Fibroblast of lung (primary cell): Measurements from ENCODE around the gene EFNA2.

Experiments
- EZH2 ChIP-seq: IDR thresholded peaks from 2 replicates; pipeline ENCODE4 v1.5.1; 2012; ENCODE audit warnings: low read length, control low read depth, mild to moderate bottlenecking; ENCODE audit errors: missing control alignments
- TF ChIP-seq, protein P1 (sequence below), 2 donors: IDR thresholded peaks in 1 of 2; conservative IDR thresholded peaks in 1 of 2; 1 replicate in 1 of 2; 2 replicates in 1 of 2; pipeline ENCODE4 v1.5.1; 2011 to 2012; ENCODE audit warnings: low read length in 2 of 2, control low read depth in 1 of 2, inconsistent platforms in 1 of 2, low read depth in 1 of 2, mild to moderate bottlenecking in 1 of 2

DNA sequence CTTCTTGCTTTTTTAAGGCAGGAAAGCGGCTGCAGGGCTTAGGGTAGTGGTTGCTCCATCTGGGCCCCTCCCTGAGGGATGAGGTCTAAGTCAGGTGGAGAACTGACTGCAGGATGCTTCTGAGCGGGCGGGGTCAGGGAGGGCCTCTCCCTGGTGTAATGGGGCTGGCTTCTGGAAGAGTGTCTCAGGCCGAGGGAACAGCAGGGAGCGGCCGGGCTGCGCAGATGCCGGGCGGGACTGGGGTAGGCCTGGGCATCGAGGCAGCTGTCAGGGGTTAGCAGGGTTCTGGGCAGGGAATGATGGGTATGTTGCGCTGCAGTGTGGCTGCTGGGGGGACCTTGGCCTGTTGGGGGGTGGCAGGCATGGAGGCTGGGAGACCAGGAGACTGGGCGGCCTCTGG lies 7.6 kb upstream of the EFNA2 start:
- TF ChIP-seq, protein P1, sequence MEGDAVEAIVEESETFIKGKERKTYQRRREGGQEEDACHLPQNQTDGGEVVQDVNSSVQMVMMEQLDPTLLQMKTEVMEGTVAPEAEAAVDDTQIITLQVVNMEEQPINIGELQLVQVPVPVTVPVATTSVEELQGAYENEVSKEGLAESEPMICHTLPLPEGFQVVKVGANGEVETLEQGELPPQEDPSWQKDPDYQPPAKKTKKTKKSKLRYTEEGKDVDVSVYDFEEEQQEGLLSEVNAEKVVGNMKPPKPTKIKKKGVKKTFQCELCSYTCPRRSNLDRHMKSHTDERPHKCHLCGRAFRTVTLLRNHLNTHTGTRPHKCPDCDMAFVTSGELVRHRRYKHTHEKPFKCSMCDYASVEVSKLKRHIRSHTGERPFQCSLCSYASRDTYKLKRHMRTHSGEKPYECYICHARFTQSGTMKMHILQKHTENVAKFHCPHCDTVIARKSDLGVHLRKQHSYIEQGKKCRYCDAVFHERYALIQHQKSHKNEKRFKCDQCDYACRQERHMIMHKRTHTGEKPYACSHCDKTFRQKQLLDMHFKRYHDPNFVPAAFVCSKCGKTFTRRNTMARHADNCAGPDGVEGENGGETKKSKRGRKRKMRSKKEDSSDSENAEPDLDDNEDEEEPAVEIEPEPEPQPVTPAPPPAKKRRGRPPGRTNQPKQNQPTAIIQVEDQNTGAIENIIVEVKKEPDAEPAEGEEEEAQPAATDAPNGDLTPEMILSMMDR (conservative IDR thresholded peaks at IDR 0.05 in 1 of 2, IDR thresholded peaks at IDR 0.05 in 1 of 2; ENCODE audit: low read depth in 1 of 2, low read length in 2 of 2) = no peak
- TF ChIP-seq EZH2 = no peak
